ENCODE measurements around the gene ARHGDIA. TPM values are rescaled to one million over a fixed set of nuclear protein-coding genes. Genes with fewer than 3 reads are reported as not detected.

Gene ARHGDIA
- total RNA-seq, 5 donors from 2014 or later (not counting 1 experiment from before 2014, with no cell fraction given), result 473 to 577 (median 504) TPM

DNA sequence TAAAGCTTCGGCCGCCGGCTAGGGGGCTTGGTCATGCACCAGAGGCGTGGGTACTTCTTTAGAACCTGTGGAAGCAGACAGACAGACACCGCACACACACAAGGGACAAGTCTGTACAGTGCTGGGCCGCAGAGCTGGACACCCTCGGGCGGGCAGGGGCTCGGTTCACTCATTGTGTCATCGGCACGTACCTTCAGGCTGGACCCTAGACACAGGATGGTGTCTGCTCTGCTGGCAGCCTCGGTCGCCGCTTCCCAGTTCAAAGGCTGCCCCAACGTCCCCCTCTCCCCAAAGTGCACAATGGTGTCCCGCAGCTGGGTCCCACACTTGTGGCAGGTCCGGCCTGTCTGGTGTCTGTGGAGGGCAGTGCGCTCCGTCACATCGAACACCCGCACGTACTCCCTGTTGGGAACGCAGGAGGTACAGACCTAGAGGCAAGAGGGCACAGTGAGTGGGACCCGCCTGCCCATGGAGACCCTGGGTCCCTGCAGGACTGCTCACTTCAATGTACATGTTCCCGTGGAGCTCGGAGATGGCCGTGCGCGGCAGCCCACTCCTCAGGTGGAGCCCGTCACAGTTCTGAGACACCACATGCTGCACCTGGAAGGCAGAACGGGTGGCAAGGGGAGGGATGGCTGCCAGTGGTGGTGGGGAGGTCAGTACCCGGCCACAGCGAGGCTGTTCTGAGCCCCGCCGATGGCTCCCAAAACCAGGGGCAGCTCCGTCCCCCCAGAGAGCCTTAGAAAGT lies 43.1 kb upstream of the ARHGDIA start:
- Histone ChIP-seq H3K4me3 (ENCODE audit: control insufficient read depth in 1 of 2, extremely low read depth in 1 of 2, low read length in 1 of 2) (no peak overlapping the region), H3K36me3 (ENCODE audit: control insufficient read depth in 2 of 2, extremely low read depth in 1 of 2, insufficient read depth in 1 of 2, low read length in 1 of 2) (peaks cover 23 to 43% of the 10 kb centered on the region in 2 donors), H3K27me3 (replicated peaks in 1 of 2; ENCODE audit: control insufficient read depth in 2 of 2, extremely low read depth in 1 of 2, insufficient read depth in 2 of 2, low read length in 1 of 2) (no peaks in the 10 kb centered on the region), H3K27ac (ENCODE audit: low read length) (no peak overlapping the region), H3K9me3 (no peaks in the 10 kb centered on the region), H3K4me1 (ENCODE audit: control insufficient read depth in 1 of 2, extremely low read depth in 1 of 2, insufficient read depth in 2 of 2, low read length in 2 of 2) (peaks cover 18 to 52% of the 10 kb centered on the region in 2 experiments)
- H3K27ac Mint-ChIP-seq, result no peak overlapping the region
- peaks cover 21% of the 10 kb centered on the region for H3K36me3 Mint-ChIP-seq
- no peaks in the 10 kb centered on the region for H3K27me3 Mint-ChIP-seq
- no peak for DNase-seq
- CTCF ChIA-PET, result no interaction called here
- no peaks in the 10 kb centered on the region for H3K9me3 Mint-ChIP-seq
- ATAC-seq (replicated peaks in 1 of 4), result no peak
- no peak overlapping the region for H3K4me3 Mint-ChIP-seq
- WGBS (ENCODE audit: insufficient coverage), result 94% methylated on average over 22 of the region's 36 CpGs
- POLR2A ChIA-PET, result no interaction called here
- H3K4me1 Mint-ChIP-seq, result peaks cover 26 to 39% (median 34%) of the 10 kb centered on the region in 3 donors

DNA sequence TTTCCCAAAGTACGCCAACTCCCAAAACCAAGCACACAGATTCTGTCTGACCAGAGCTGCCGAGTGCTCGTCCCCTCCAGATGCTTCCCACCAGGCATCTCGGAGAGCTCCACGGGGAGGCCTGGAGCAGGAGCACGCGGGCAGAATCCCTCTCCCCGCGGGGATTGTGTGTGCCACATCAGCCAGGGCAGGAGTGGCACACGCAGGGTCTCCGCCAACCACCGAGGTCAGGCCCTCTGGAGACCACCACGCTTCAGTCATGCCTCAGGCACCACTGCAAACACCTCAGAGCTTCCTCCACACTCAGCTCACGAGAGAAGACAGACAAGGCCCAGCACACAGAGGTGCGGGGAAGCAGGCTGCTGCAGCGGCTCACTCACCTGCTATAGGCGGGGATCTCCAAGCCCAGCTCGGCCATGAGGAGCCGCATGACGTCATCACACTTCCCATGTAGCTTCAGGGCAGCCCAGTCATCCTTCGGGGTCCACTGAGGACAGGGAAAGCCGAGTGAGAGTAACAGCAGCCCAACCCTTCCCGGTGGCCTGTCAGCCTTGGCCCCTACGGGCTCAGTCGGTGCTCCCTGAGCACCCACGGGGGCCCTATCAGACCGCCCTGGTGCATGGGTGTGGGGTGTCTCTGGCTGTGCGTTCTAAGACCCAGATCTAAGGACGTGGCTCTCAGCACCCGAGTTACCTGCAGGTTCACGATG lies 42.4 kb upstream of the ARHGDIA start:
- ATAC-seq (replicated peaks in 1 of 4) (no peak), DNase-seq (no peak)
- Mint-ChIP-seq H3K36me3 (peaks cover 21% of the 10 kb centered on the region), H3K4me3 (no peak overlapping the region), H3K27ac (peak overlapping the region in 1 of 2 donors; percentile 48), H3K27me3 (no peaks in the 10 kb centered on the region), H3K4me1 (peaks cover 25 to 34% (median 30%) of the 10 kb centered on the region in 3 donors), H3K9me3 (no peaks in the 10 kb centered on the region)
- Histone ChIP-seq H3K9me3 (no peaks in the 10 kb centered on the region), H3K4me3 (ENCODE audit: control insufficient read depth in 1 of 2, extremely low read depth in 1 of 2, low read length in 1 of 2) (no peak overlapping the region), H3K27ac (ENCODE audit: low read length) (no peak overlapping the region), H3K36me3 (ENCODE audit: control insufficient read depth in 2 of 2, extremely low read depth in 1 of 2, insufficient read depth in 1 of 2, low read length in 1 of 2) (peaks cover 27 to 49% of the 10 kb centered on the region in 2 donors), H3K27me3 (replicated peaks in 1 of 2; ENCODE audit: control insufficient read depth in 2 of 2, extremely low read depth in 1 of 2, insufficient read depth in 2 of 2, low read length in 1 of 2) (no peaks in the 10 kb centered on the region), H3K4me1 (ENCODE audit: control insufficient read depth in 1 of 2, extremely low read depth in 1 of 2, insufficient read depth in 2 of 2, low read length in 2 of 2) (peaks cover 18 to 55% of the 10 kb centered on the region in 2 experiments)
- CTCF ChIA-PET, result no interaction called here
- 95% methylated on average over 26 of the region's 31 CpGs for WGBS (ENCODE audit: insufficient coverage)
- POLR2A ChIA-PET, result no interaction called here

DNA sequence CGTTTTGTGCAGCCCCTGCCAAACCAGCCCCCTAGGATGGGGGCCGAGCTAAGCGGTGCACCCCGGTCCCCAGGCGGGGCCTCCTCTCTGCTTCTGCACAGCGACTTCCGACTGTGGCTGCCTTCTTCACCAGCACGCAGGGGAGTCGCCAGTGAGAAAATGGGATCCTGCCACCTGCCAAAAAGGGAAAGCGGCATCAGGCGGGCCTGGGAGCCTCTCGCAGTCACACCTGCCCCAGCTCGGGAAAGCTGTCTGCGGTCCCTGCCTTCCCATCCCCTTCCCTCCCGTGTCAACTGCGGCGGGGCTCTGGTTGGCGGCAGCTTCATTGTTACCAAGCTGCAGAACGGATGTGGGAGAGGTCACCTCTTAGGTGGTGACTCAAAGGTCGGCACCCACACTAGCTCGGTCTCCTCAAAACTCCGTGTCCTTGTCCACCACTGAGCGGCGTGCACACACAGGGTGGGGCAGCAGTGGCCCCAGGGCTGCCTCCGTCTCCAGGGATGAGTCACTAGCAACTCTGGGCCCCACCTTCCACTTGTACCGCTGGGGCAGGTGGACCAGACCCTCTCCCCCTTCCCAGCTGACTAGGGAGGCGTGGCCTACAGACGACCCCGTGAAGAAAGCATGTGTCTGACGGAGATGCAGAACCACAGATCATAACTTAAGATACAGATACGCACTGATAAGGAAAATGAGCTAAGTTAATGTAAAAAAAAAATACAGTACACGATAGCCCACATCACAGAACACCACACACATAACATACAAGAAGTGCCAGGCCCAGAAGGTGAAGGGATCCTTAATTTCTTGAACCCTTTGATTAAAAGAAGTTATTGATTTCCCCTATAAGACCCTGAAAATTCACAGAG lies 41.5 kb upstream of the ARHGDIA start:
- peaks cover 21% of the 10 kb centered on the region for H3K36me3 Mint-ChIP-seq
- no peaks in the 10 kb centered on the region for H3K9me3 ChIP-seq
- H3K27me3 ChIP-seq (replicated peaks in 1 of 2; ENCODE audit: control insufficient read depth in 2 of 2, extremely low read depth in 1 of 2, insufficient read depth in 2 of 2, low read length in 1 of 2), result no peaks in the 10 kb centered on the region
- H3K4me1 Mint-ChIP-seq, result peaks cover 18 to 27% (median 24%) of the 10 kb centered on the region in 3 donors
- no peak overlapping the region for H3K27ac ChIP-seq (ENCODE audit: low read length)
- ATAC-seq (replicated peaks in 1 of 4) (no peak), DNase-seq (no peak)
- H3K27ac Mint-ChIP-seq, result peak overlapping the region in 1 of 2 donors; percentile 48
- H3K4me3 Mint-ChIP-seq, result peak overlapping the region; percentile 31 to 69 (median 41)
- H3K27me3 Mint-ChIP-seq, result no peaks in the 10 kb centered on the region
- POLR2A ChIA-PET, result no interaction called here
- no peaks in the 10 kb centered on the region for H3K9me3 Mint-ChIP-seq
- no peak overlapping the region for H3K4me3 ChIP-seq (ENCODE audit: control insufficient read depth in 1 of 2, extremely low read depth in 1 of 2, low read length in 1 of 2)
- over 99% methylated on average over 11 of the region's 32 CpGs for WGBS (ENCODE audit: insufficient coverage)
- peaks cover 13 to 50% of the 10 kb centered on the region in 2 experiments for H3K4me1 ChIP-seq (ENCODE audit: control insufficient read depth in 1 of 2, extremely low read depth in 1 of 2, insufficient read depth in 2 of 2, low read length in 2 of 2)
- H3K36me3 ChIP-seq (ENCODE audit: control insufficient read depth in 2 of 2, extremely low read depth in 1 of 2, insufficient read depth in 1 of 2, low read length in 1 of 2), result peaks cover 34 to 58% of the 10 kb centered on the region in 2 donors
- CTCF ChIA-PET, result no interaction called here

DNA sequence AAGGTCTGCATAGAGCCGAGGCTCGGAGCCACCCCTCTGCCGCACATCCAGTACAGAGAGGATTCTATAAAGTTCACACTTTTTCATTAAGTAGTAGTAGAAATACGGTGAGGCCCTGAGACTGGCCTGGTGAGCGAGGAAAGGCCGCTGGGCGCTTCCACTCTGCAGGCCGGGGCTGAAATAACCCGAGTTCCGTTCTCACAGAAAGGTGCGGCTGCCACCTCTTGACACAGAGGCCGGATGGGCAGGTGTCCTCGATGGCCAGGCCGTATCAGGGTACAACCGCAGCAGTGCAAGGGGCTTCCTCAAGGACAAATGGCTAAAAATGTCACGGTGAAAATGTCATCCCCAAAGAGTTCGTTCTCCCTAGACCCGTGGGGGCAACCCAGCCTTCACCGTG lies 40.8 kb upstream of the ARHGDIA start:
- ATAC-seq (replicated peaks in 1 of 4), result no peak
- ChIA-PET CTCF (no interaction called here), POLR2A (no interaction called here)

DNA sequence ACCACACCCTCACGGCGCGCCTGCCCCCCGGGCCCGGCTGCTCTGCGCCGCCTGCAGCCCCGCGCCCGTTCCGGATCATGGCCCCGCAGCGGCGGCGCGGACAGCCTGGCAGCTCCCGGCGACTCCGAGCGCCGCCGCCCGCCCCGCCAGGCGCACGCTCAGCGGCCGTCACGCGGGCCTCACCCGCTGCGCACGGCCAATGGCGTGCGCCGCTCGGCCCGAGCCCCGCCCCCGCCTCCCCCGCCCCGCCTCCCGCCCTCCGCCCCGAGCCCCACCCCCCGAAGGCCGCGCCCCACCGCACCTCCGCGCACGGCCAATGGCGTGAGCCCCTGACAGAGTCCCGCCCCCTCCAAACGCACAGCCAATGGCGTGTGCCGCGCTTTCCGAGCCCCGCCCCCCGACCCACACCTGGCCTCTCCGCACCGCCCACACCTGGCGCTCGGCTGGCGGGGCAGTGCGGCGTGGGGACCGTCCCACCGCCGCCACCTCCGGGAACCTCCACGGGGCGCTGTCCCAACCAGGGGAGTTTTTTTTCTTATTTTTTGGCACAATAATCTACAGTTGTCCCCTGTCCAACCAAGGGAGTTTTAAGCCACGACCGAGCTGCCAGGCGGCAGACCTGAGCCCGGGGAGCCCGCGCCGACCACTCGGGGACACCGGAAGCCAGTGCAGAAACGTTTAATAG lies 40.3 kb upstream of the ARHGDIA start, which contains the start of gene PCYT2:
PCYT2 (minus strand) TSS at position 123 of the 685 bp plus-strand sequence; CDS start at position 79, 44 bp downstream.
- peak within 1 kb of the TSS; percentile 70 to 90 for H3K4me3 ChIP-seq (ENCODE audit: control insufficient read depth in 1 of 2, extremely low read depth in 1 of 2, low read length in 1 of 2)
- ChIA-PET POLR2A (no interaction called here), CTCF (no interaction called here)
- H3K9me3 ChIP-seq, result no peaks in the 10 kb centered on the region
- H3K9me3 Mint-ChIP-seq, result no peaks in the 10 kb centered on the region
- peaks cover 21% of the 10 kb centered on the region for H3K36me3 Mint-ChIP-seq
- peak; percentile 75 to 96 (median 89) for DNase-seq
- H3K36me3 ChIP-seq (ENCODE audit: control insufficient read depth in 2 of 2, extremely low read depth in 1 of 2, insufficient read depth in 1 of 2, low read length in 1 of 2), result peaks cover 45 to 68% of the 10 kb centered on the region in 2 donors
- 12% methylated on average over 30 of the region's 84 CpGs for WGBS (ENCODE audit: insufficient coverage)
- H3K27ac ChIP-seq (ENCODE audit: low read length), result peak within 1 kb of the TSS; percentile 47
- H3K27me3 ChIP-seq (replicated peaks in 1 of 2; ENCODE audit: control insufficient read depth in 2 of 2, extremely low read depth in 1 of 2, insufficient read depth in 2 of 2, low read length in 1 of 2), result no peaks in the 10 kb centered on the region
- peaks cover 7 to 18% (median 14%) of the 10 kb centered on the region in 3 donors for H3K4me1 Mint-ChIP-seq
- H3K4me1 ChIP-seq (ENCODE audit: control insufficient read depth in 1 of 2, extremely low read depth in 1 of 2, insufficient read depth in 2 of 2, low read length in 2 of 2), result peaks cover 5 to 39% of the 10 kb centered on the region in 2 experiments
- peak within 1 kb of the TSS; percentile 52 to 69 for H3K27ac Mint-ChIP-seq
- peak; percentile 90 to 94 (median 92) for ATAC-seq (replicated peaks in 1 of 4)
- H3K27me3 Mint-ChIP-seq, result no peaks in the 10 kb centered on the region
- H3K4me3 Mint-ChIP-seq, result peak within 1 kb of the TSS; percentile 69 to 85 (median 82)

More for the DNA sequence above, 40.8 kb upstream of the ARHGDIA start:
- 87% methylated on average over 16 of the region's 19 CpGs for WGBS (ENCODE audit: insufficient coverage)
- Mint-ChIP-seq H3K27ac (peak overlapping the region in 1 of 2 donors; percentile 69), H3K4me3 (peak overlapping the region; percentile 41 to 69 (median 52)), H3K36me3 (peaks cover 21% of the 10 kb centered on the region), H3K9me3 (no peaks in the 10 kb centered on the region), H3K4me1 (peaks cover 13 to 22% (median 20%) of the 10 kb centered on the region in 3 donors), H3K27me3 (no peaks in the 10 kb centered on the region)
- Histone ChIP-seq H3K36me3 (ENCODE audit: control insufficient read depth in 2 of 2, extremely low read depth in 1 of 2, insufficient read depth in 1 of 2, low read length in 1 of 2) (peaks cover 40 to 62% of the 10 kb centered on the region in 2 donors), H3K27me3 (replicated peaks in 1 of 2; ENCODE audit: control insufficient read depth in 2 of 2, extremely low read depth in 1 of 2, insufficient read depth in 2 of 2, low read length in 1 of 2) (no peaks in the 10 kb centered on the region), H3K4me3 (ENCODE audit: control insufficient read depth in 1 of 2, extremely low read depth in 1 of 2, low read length in 1 of 2) (peak overlapping the region in 1 of 2 donors; percentile 32), H3K9me3 (no peaks in the 10 kb centered on the region), H3K4me1 (ENCODE audit: control insufficient read depth in 1 of 2, extremely low read depth in 1 of 2, insufficient read depth in 2 of 2, low read length in 2 of 2) (peaks cover 9 to 45% of the 10 kb centered on the region in 2 experiments), H3K27ac (ENCODE audit: low read length) (peak overlapping the region; percentile 47)
- DNase-seq, result no peak

All from T-cell (primary cell).